ENCODE measurements around the gene TGM2. TPM values are rescaled to one million over a fixed set of nuclear protein-coding genes. Genes with fewer than 3 reads are reported as not detected.

The TGM2 gene
- total and polyA plus RNA-seq, 2 donors (not counting 3 experiments of a cell fraction or from before 2014, with no cell fraction given) = 861 to 868 TPM

GRCh38 chr20:38170219-38170825, 5.3 kb upstream of the TGM2 start:
- Histone ChIP-seq H3K27ac (ENCODE audit: insufficient read depth, low read depth, low read length) (no peak overlapping the region), H3K79me2 (ENCODE audit: control insufficient read depth, insufficient read depth, low read length) (peaks cover 5% of the 10 kb centered on the region), H3K4me3 (replicated peaks in 1 of 3; ENCODE audit: insufficient read depth in 1 of 3, low read depth in 1 of 3, low read length in 3 of 3) (no peak overlapping the region), H3K4me1 (ENCODE audit: control insufficient read depth, extremely low read depth, insufficient read depth, low read length) (peaks cover 63% of the 10 kb centered on the region), H3K36me3 (ENCODE audit: control insufficient read depth in 2 of 2, extremely low read depth in 1 of 2, insufficient read depth in 2 of 2, low read length in 2 of 2) (no peaks in the 10 kb centered on the region), H4K20me1 (replicated peaks; ENCODE audit: control insufficient read depth, extremely low read depth, insufficient read depth, low read length) (no peaks in the 10 kb centered on the region), H3K9me1 (replicated peaks; ENCODE audit: control insufficient read depth, extremely low read depth, insufficient read depth, low read length) (no peaks in the 10 kb centered on the region), H3K4me2 (ENCODE audit: insufficient read depth, low read length) (no peak overlapping the region), H2AFZ (ENCODE audit: low read depth, low read length) (no peak overlapping the region), H3K27me3 (ENCODE audit: control insufficient read depth in 2 of 2, insufficient read depth in 2 of 2, low read length in 2 of 2) (no peaks in the 10 kb centered on the region), H3K9ac (replicated peaks; ENCODE audit: extremely low read depth, insufficient read depth, low read length) (no peak overlapping the region), H3K9me3 (replicated peaks; ENCODE audit: control insufficient read depth, insufficient read depth, low read length) (no peaks in the 10 kb centered on the region)
- TF ChIP-seq MAX (IDR thresholded peaks at IDR 0.05; ENCODE audit: insufficient read depth, insufficient read length) (no peak), EZH2 (IDR thresholded peaks at IDR 0.05; ENCODE audit: borderline replicate concordance, low read depth, low read length, severe bottlenecking) (no peak)
- dilution Hi-C loops (cut with MboI; ENCODE audit: extremely low pct_ligation_motif_present, low sequenced_read_pairs) = no loop called here
- DNase-seq (ENCODE audit: low read depth, low spot score) = no peak
- intact Hi-C loops (cut with micrococcal nuclease) = no loop called here
- BruUV-seq (replicated peaks) = no TSS peak
- POLR2A ChIA-PET = no interaction called here
- no peak for FAIRE-seq
- CTCF ChIA-PET = interaction anchor here (1.3 to 8.8 kb wide), 3 partner anchors 26 to 97 kb away, joined by 4 to 156 read pairs (median 6); no protein-coding TSS in a partner anchor

GRCh38 chr20:38169636-38170193, 4.6 kb upstream of the TGM2 start:
- no peak for FAIRE-seq
- Histone ChIP-seq H2AFZ (ENCODE audit: low read depth, low read length) (no peak overlapping the region), H3K36me3 (ENCODE audit: control insufficient read depth in 2 of 2, extremely low read depth in 1 of 2, insufficient read depth in 2 of 2, low read length in 2 of 2) (no peaks in the 10 kb centered on the region), H3K27me3 (ENCODE audit: control insufficient read depth in 2 of 2, insufficient read depth in 2 of 2, low read length in 2 of 2) (no peaks in the 10 kb centered on the region), H3K9ac (replicated peaks; ENCODE audit: extremely low read depth, insufficient read depth, low read length) (no peak overlapping the region), H3K9me1 (replicated peaks; ENCODE audit: control insufficient read depth, extremely low read depth, insufficient read depth, low read length) (no peaks in the 10 kb centered on the region), H3K4me2 (ENCODE audit: insufficient read depth, low read length) (no peak overlapping the region), H3K9me3 (replicated peaks; ENCODE audit: control insufficient read depth, insufficient read depth, low read length) (no peaks in the 10 kb centered on the region), H3K27ac (ENCODE audit: insufficient read depth, low read depth, low read length) (peak overlapping the region; percentile 38), H3K79me2 (ENCODE audit: control insufficient read depth, insufficient read depth, low read length) (peaks cover 10% of the 10 kb centered on the region), H4K20me1 (replicated peaks; ENCODE audit: control insufficient read depth, extremely low read depth, insufficient read depth, low read length) (no peaks in the 10 kb centered on the region), H3K4me3 (replicated peaks in 1 of 3; ENCODE audit: insufficient read depth in 1 of 3, low read depth in 1 of 3, low read length in 3 of 3) (no peak overlapping the region), H3K4me1 (ENCODE audit: control insufficient read depth, extremely low read depth, insufficient read depth, low read length) (peaks cover 64% of the 10 kb centered on the region)
- POLR2A ChIA-PET = no interaction called here
- no TSS peak for BruUV-seq (replicated peaks)
- intact Hi-C loops (cut with micrococcal nuclease) = loop anchor here (5.0 kb wide), 1 partner anchor 108 kb away; no protein-coding TSS in a partner anchor
- TF ChIP-seq JUN (IDR thresholded peaks at IDR 0.05; ENCODE audit: borderline replicate concordance, insufficient read depth, insufficient read length, low read depth) (no peak), MAX (IDR thresholded peaks at IDR 0.05; ENCODE audit: insufficient read depth, insufficient read length) (no peak), GATA2 (IDR thresholded peaks at IDR 0.05; ENCODE audit: insufficient read depth, insufficient read length, low read depth, low read length) (no peak), MYC (IDR thresholded peaks at IDR 0.05; ENCODE audit: low read depth, low read length) (no peak), EZH2 (IDR thresholded peaks at IDR 0.05; ENCODE audit: borderline replicate concordance, low read depth, low read length, severe bottlenecking) (no peak), CTCF (IDR thresholded peaks at IDR 0.05; ENCODE audit: extremely low read depth in 1 of 2, insufficient read depth in 1 of 2, low read depth in 1 of 2, low read length in 2 of 2) (no peak), POLR2AphosphoS5 (IDR thresholded peaks at IDR 0.05; ENCODE audit: insufficient read depth, low read depth, low read length) (no peak), FOS (IDR thresholded peaks at IDR 0.05; ENCODE audit: borderline replicate concordance, insufficient read depth, low read length) (no peak), POLR2A (IDR thresholded peaks at IDR 0.05; ENCODE audit: low read depth, low read length) (no peak)
- CTCF ChIA-PET = interaction anchor here (0.7 to 8.8 kb wide), 4 partner anchors 16 to 112 kb away, joined by 3 to 156 read pairs (median 34); no protein-coding TSS in a partner anchor
- DNase-seq (ENCODE audit: low read depth, low spot score) = no peak
- dilution Hi-C loops (cut with MboI; ENCODE audit: extremely low pct_ligation_motif_present, low sequenced_read_pairs) = no loop called here
